SK-N-SH (cell line): ENCODE measurements around the gene VPS11.

ENCODE experiments used
- FOSL2 ChIP-seq: IDR thresholded peaks from 2 replicates; pipeline ENCODE4 v1.4.0; 2012; ENCODE audit warnings: low read depth, mild to moderate bottlenecking, moderate library complexity, borderline replicate concordance
- FOXJ3 ChIP-seq: sonication (generic); formaldehyde crosslinking; IDR thresholded peaks from 2 replicates; pipeline ENCODE4 v1.5.1; 2020; ENCODE audit warnings: mild to moderate bottlenecking, missing genetic modification reagents
- SIN3A ChIP-seq: IDR thresholded peaks from 2 replicates; pipeline ENCODE4 v1.6.1; 2012; ENCODE audit warnings: low read depth, mild to moderate bottlenecking, low read length, moderate library complexity, borderline replicate concordance
- SMC3 ChIP-seq: IDR thresholded peaks from 2 replicates; pipeline ENCODE4 v1.6.1; 2012; ENCODE audit warnings: low read depth, low read length, improper control_type of control experiment
- TF ChIP-seq, protein P1 (sequence below): fragments of 200-600 bp; sonication (generic); IDR thresholded peaks from 2 replicates; pipeline ENCODE4 v1.6.1; 2017; ENCODE audit warnings: antibody characterized with exemption, mild to moderate bottlenecking, moderate library complexity

DNA sequence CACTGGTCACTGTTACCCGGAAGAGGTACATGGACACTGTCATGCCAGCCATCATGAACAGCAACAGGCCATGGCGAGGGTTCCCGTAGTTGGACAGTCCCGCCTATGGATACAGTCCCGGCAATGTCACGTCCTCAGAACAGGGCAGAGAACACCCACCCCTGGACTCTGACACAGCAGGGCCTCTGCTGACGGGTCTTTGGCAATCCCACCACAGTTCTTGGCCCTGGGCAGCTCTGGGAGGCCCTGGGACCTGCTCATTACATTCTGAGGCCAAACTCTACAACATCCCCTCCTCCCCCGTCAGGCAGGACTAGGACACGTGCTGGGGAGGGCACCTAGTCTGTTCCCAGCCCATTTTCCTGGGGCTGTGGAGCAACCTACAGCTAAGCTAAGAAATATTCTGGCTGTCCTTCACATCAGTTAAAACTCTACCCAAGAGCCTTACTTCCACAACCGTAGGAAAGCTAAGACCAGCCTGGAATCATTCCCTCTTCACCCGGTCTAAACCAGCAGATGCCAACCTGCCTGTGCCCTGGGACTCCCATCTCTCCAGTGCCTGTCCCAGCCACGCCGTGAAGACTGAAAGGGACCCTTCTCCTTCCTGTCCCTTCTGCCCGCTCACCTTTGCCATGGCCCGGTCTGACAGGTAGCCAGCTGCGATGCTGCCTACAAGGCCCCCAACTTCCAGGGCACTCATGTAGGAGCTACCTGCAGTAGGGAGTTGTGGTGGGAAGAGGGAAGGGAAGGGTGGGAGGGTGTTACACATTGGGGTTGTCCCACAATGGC is 41.4 kb upstream of the VPS11 start:
- TF ChIP-seq FOSL2 (no peak), FOXJ3 (CRISPR knock-in tag) (no peak), SMC3 (no peak), SIN3A (no peak)
- TF ChIP-seq, protein P1, sequence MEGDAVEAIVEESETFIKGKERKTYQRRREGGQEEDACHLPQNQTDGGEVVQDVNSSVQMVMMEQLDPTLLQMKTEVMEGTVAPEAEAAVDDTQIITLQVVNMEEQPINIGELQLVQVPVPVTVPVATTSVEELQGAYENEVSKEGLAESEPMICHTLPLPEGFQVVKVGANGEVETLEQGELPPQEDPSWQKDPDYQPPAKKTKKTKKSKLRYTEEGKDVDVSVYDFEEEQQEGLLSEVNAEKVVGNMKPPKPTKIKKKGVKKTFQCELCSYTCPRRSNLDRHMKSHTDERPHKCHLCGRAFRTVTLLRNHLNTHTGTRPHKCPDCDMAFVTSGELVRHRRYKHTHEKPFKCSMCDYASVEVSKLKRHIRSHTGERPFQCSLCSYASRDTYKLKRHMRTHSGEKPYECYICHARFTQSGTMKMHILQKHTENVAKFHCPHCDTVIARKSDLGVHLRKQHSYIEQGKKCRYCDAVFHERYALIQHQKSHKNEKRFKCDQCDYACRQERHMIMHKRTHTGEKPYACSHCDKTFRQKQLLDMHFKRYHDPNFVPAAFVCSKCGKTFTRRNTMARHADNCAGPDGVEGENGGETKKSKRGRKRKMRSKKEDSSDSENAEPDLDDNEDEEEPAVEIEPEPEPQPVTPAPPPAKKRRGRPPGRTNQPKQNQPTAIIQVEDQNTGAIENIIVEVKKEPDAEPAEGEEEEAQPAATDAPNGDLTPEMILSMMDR: no peak
